Choroid plexus epithelial cell (primary cell): ENCODE data around the gene C10orf62.
"Not testable (repeated sequence)": the region's sequence is repeated elsewhere in the genome, so short reads cannot be mapped to it uniquely, and the experiment has no call there.

Source experiments
- DNase-seq: peaks from one replicate; pipeline ENCODE4 v3.0.0-alpha.2; 2010; ENCODE audit warnings: low read depth
- H3K4me3 ChIP-seq: 2 replicates; pipeline ENCODE4 v1.5.1; 2011; ENCODE audit warnings: low read depth, mild to moderate bottlenecking, control low read depth, low read length, moderate library complexity
- CTCF ChIP-seq: conservative IDR thresholded peaks from 2 replicates; pipeline ENCODE4 v1.5.1; 2011; ENCODE audit warnings: low read depth, mild to moderate bottlenecking, control low read depth, inconsistent platforms, low read length, moderate library complexity

Gene C10orf62

GRCh38 chr10:97562329-97562728, 27.2 kb upstream of the C10orf62 start:
- DNase-seq, H3K4me3 ChIP-seq: not testable (repeated sequence)

- no peak for TF ChIP-seq CTCF
- no peak overlapping the region for H3K4me3 ChIP-seq
- DNase-seq, result no peak
These were observed 26.2 kb upstream of the C10orf62 start for GRCh38 chr10:97563337-97563736.

- H3K4me3 ChIP-seq, result no peak overlapping the region
- DNase-seq, result peak; percentile 14
- TF ChIP-seq CTCF, result no peak
These were observed 24.7 kb upstream of the C10orf62 start for GRCh38 chr10:97564776-97565175.

GRCh38 chr10:97566336-97566996, 23.1 kb upstream of the C10orf62 start:
- no peak overlapping the region for H3K4me3 ChIP-seq
- TF ChIP-seq CTCF, result no peak
- no peak for DNase-seq

GRCh38 chr10:97567891-97568290, 21.6 kb upstream of the C10orf62 start:
- no peak for TF ChIP-seq CTCF
- no peak for DNase-seq
- H3K4me3 ChIP-seq, result no peak overlapping the region

GRCh38 chr10:97570146-97570788, 19.3 kb upstream of the C10orf62 start:
- no peak for DNase-seq
- H3K4me3 ChIP-seq, result no peak overlapping the region
- no peak for TF ChIP-seq CTCF

- H3K4me3 ChIP-seq, result no peak overlapping the region
- no peak for TF ChIP-seq CTCF
- no peak for DNase-seq
These were observed 18.6 kb upstream of the C10orf62 start for GRCh38 chr10:97570789-97571471.
